Peyer's patch (tissue), 4 donors: ENCODE results near the gene FAM43B. TPM values are rescaled to one million over a fixed set of nuclear protein-coding genes. Genes with fewer than 3 reads are reported as not detected.
"Not testable (repeated sequence)": the region's sequence is repeated elsewhere in the genome, so short reads cannot be mapped to it uniquely, and the experiment has no call there.

Experiments used
- DNase-seq, 3 donors: peaks; one replicate each; pipeline ENCODE4 v3.0.0-alpha.2; 2017 to 2019
- H3K27ac ChIP-seq, 4 donors: fragments of 200-600 bp; sonication (generic); one replicate each; pipeline ENCODE4 v1.5.1; 2016 to 2019
- H3K27me3 ChIP-seq, 2 donors: fragments of 200-600 bp; sonication (generic); one replicate each; pipeline ENCODE4 v1.5.1; 2019
- H3K36me3 ChIP-seq, 3 donors: fragments of 200-600 bp; sonication (generic); one replicate each; pipeline ENCODE4 v1.5.1; 2016 to 2019
- H3K4me1 ChIP-seq, 4 donors: fragments of 200-600 bp; sonication (generic); one replicate each; pipeline ENCODE4 v1.5.1; 2016 to 2019
- H3K4me3 ChIP-seq, 4 donors: fragments of 200-600 bp; sonication (generic); 1 replicate in 3 of 4; 2 replicates in 1 of 4; pipeline ENCODE4 v1.5.1; 2016 to 2019; ENCODE audit warnings: mild to moderate bottlenecking in 1 of 4
- H3K9me3 ChIP-seq, 4 donors: fragments of 200-600 bp; sonication (generic); one replicate each; pipeline ENCODE4 v1.5.1; 2016 to 2019; ENCODE audit warnings: mild to moderate bottlenecking in 1 of 4
- CTCF ChIP-seq, 6 experiments: fragments of 450-650 bp in 4 of 6; fragments of 200-600 bp in 2 of 6; sonication (generic) in 1 of 6; IDR thresholded peaks; one replicate each; pipeline ENCODE4 v1.5.1; 2017 to 2019; ENCODE audit warnings: antibody characterized with exemption in 6 of 6, mild to moderate bottlenecking in 3 of 6, moderate library complexity in 1 of 6
- POLR2A ChIP-seq, 2 donors: fragments of 450-650 bp; IDR thresholded peaks; one replicate each; pipeline ENCODE4 v1.5.1; 2017; ENCODE audit warnings: antibody characterized with exemption in 2 of 2, mild to moderate bottlenecking in 2 of 2, moderate library complexity in 2 of 2
- total RNA-seq, 4 donors: library from RNA; depleted of rRNA; stranded (reverse); fragments of >200 nt; gene quantifications; one replicate each; pipeline ENCODE4 v1.1.0, GENCODE V29; 2016

FAM43B gene
- total RNA-seq, 4 donors from 2014 or later, result not detected

- no peaks in the 10 kb centered on the region for H3K36me3 ChIP-seq
- DNase-seq, result no peak
- no peaks in the 10 kb centered on the region for H3K9me3 ChIP-seq
- no peaks in the 10 kb centered on the region for H3K27me3 ChIP-seq
- peaks cover 0 to 6% (median 3%) of the 10 kb centered on the region in 4 donors for H3K4me1 ChIP-seq
- TF ChIP-seq POLR2A (IDR thresholded peaks at IDR 0.05) (no peak), CTCF (IDR thresholded peaks at IDR 0.05) (no peak)
- H3K27ac ChIP-seq, result no peak overlapping the region
- H3K4me3 ChIP-seq, result no peak overlapping the region
Measured at GRCh38 chr1:20511518-20512428, 40.6 kb upstream of the FAM43B start.

DNA sequence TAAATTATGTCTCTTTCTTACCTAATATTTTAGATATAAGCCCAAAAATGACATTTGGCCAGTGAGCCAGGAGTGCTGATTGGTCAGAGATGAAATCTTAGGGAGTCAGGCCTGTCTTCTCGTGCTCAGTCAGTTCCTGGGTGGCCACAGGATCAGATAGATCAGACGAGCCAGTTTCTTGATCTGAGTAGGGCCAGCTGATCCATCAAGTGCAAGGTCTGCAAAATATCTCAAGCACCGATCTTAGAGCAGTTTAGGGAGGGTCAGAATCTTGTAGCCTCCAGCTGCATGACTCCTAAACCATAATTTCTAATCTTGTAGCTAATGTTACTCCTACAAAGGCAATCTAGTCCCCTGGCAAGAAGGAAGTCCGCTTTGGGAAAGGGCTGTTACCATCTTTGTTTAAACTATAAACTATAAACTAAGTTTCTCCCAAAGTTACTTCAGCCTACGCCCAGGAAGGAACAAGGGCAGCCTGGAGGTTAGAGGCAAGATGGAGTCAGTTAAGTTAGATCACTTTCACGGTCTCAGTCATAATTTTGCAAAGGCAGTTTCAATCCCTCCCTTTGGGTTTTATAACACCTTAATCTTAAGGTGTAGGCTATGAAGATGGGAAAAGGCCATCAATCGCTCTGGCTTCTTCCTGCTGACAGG, 32.6 kb upstream of the FAM43B start:
- DNase-seq, H3K4me1 ChIP-seq, H3K9me3 ChIP-seq, H3K36me3 ChIP-seq, H3K4me3 ChIP-seq, H3K27ac ChIP-seq, H3K27me3 ChIP-seq: not testable (repeated sequence)

GRCh38 chr1:20521960-20522861, 30.2 kb upstream of the FAM43B start:
- no peaks in the 10 kb centered on the region for H3K27me3 ChIP-seq
- no peak for TF ChIP-seq POLR2A (IDR thresholded peaks at IDR 0.05)
- peak; percentile 73 to 95 (median 88) for TF ChIP-seq CTCF (IDR thresholded peaks at IDR 0.05)
- H3K36me3 ChIP-seq, result no peaks in the 10 kb centered on the region
- H3K4me1 ChIP-seq, result no peaks in the 10 kb centered on the region
- peak; percentile 57 to 90 (median 68) for DNase-seq
- peak overlapping the region in 1 of 4 donors; percentile 43 for H3K4me3 ChIP-seq
- no peaks in the 10 kb centered on the region for H3K9me3 ChIP-seq
- no peak overlapping the region for H3K27ac ChIP-seq

GRCh38 chr1:20526267-20526666, 26.1 kb upstream of the FAM43B start:
- Histone ChIP-seq H3K27ac (no peak overlapping the region), H3K27me3 (no peaks in the 10 kb centered on the region), H3K36me3 (no peaks in the 10 kb centered on the region), H3K4me1 (no peaks in the 10 kb centered on the region), H3K9me3 (no peaks in the 10 kb centered on the region), H3K4me3 (no peak overlapping the region)
- TF ChIP-seq CTCF (IDR thresholded peaks at IDR 0.05), result no peak
- DNase-seq, result no peak

GRCh38 chr1:20528221-20528620, 24.2 kb upstream of the FAM43B start:
- Histone ChIP-seq H3K4me3 (no peak overlapping the region), H3K9me3 (no peaks in the 10 kb centered on the region), H3K27ac (no peak overlapping the region), H3K4me1 (no peaks in the 10 kb centered on the region), H3K36me3 (no peaks in the 10 kb centered on the region), H3K27me3 (no peaks in the 10 kb centered on the region)
- no peak for TF ChIP-seq POLR2A (IDR thresholded peaks at IDR 0.05)
- TF ChIP-seq CTCF (IDR thresholded peaks at IDR 0.05), result no peak
- DNase-seq, result no peak
